Measurements from ENCODE around the gene MMP11.

DNA sequence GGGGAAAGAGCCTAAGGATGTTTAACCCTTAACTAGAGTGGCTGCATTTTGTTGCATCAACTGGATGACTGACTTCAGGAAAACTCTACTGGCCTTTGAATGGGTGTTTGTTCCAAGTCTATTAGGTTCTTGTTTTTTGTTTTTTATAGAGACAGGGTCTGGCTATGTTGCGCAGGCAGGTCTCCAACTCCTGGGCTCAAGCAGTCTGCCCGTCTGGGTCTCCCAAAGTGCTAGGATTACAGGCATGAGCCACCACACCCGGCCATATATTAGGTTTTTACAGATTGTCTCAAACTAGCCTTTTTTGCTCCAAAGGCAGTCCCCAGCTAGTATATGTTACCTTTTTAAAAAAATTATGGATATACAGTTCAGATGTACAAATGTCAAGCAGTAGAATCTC lies 15.3 kb downstream of the MMP11 start:
- TF ChIP-seq POLR2A (IDR thresholded peaks at IDR 0.05; ENCODE audit: low read length) (no peak), GATA1 (IDR thresholded peaks at IDR 0.05; ENCODE audit: low read depth, low read length) (no peak)
